Measurements from ENCODE around the gene IER3IP1. TPM values are rescaled to one million over a fixed set of nuclear protein-coding genes. Genes with fewer than 3 reads are reported as not detected.

The IER3IP1 gene
- total RNA-seq: 8.2 and 8.7 TPM in 2 replicates
- total RNA-seq (2013): 12.2 TPM
- polyA plus RNA-seq: 2.4 and 3.2 TPM in 2 replicates
- polyA minus RNA-seq: 3.9 and 18.2 TPM in 2 replicates

- no peaks in the 10 kb centered on the region for H3K9me3 ChIP-seq (ENCODE audit: control extremely low read depth in 1 of 3, control insufficient read depth in 2 of 3, insufficient read depth in 1 of 3, low read length in 2 of 3)
- no peak for TF ChIP-seq EZH2 (IDR thresholded peaks at IDR 0.05; ENCODE audit: borderline replicate concordance, insufficient read depth, low read depth, low read length, poor library complexity, severe bottlenecking)
- TF ChIP-seq CTCF (IDR thresholded peaks at IDR 0.05): no peak
- intact Hi-C loops (cut with micrococcal nuclease): loop anchor here (1.0 to 2.0 kb wide), 3 partner anchors 26 to 755 kb away; partner anchors contain the start of genes HDHD2, KATNAL2 and PIAS2
- no peaks in the 10 kb centered on the region for H3K9me3 Mint-ChIP-seq (ENCODE audit: insufficient read depth)
- peak within 1 kb of the TSS; percentile 85 for H3K9ac ChIP-seq (ENCODE audit: low read length)
- peak; percentile 97 for ATAC-seq (ENCODE audit: low read depth)
- ChIA-PET POLR2A (interaction anchor here (0.9 kb wide), 1 partner anchor 26 kb away, joined by 5 read pairs; the partner anchor contains the start of gene HDHD2), CTCF (no interaction called here)
- peak within 1 kb of the TSS; percentile 74 to 95 (median 91) for H3K4me3 ChIP-seq (ENCODE audit: control extremely low read depth in 1 of 5, extremely low read depth in 1 of 5, insufficient read depth in 1 of 5, low read depth in 2 of 5, low read length in 4 of 5)
- H3K4me1 ChIP-seq (ENCODE audit: control insufficient read depth in 2 of 2, insufficient read depth in 2 of 2, low read length in 2 of 2): peaks cover 14 to 15% of the 10 kb centered on the region in 2 donors
- H4K20me1 ChIP-seq (ENCODE audit: control insufficient read depth, insufficient read depth, low read length, poor library complexity, severe bottlenecking): peaks cover 8% of the 10 kb centered on the region
- H3K36me3 ChIP-seq (replicated peaks in 1 of 2; ENCODE audit: control extremely low read depth in 1 of 2, control insufficient read depth in 1 of 2, extremely low read depth in 1 of 2, insufficient read depth in 2 of 2, low read length in 1 of 2): no peaks in the 10 kb centered on the region
- under 1% methylated on average over 46 of the region's 48 CpGs for WGBS (ENCODE audit: insufficient coverage)
- H3K27ac Mint-ChIP-seq: peak within 1 kb of the TSS; percentile 86
- peak within 1 kb of the TSS; percentile 78 for H3K4me2 ChIP-seq (replicated peaks; ENCODE audit: low read depth, low read length, poor library complexity, severe bottlenecking)
- peak within 1 kb of the TSS; percentile 26 for H3K4me3 Mint-ChIP-seq
- H3K27me3 ChIP-seq (replicated peaks in 1 of 4; ENCODE audit: control extremely low read depth in 1 of 4, control insufficient read depth in 3 of 4, insufficient read depth in 4 of 4, low read length in 3 of 4): peaks cover 0 to 6% (median 0%) of the 10 kb centered on the region in 4 experiments
- peak within 1 kb of the TSS in 1 of 2 donors; percentile 67 for H3K27ac ChIP-seq (ENCODE audit: low read length in 2 of 2)
- H3K27me3 Mint-ChIP-seq: peaks cover 3% of the 10 kb centered on the region
- H3K4me1 Mint-ChIP-seq: peaks cover 7% of the 10 kb centered on the region
- H2AFZ ChIP-seq (ENCODE audit: insufficient read depth, low read depth, low read length, poor library complexity, severe bottlenecking): peak within 1 kb of the TSS; percentile 89
- peak; percentile 92 for DNase-seq
- H3K79me2 ChIP-seq (ENCODE audit: control insufficient read depth, insufficient read depth, low read length): peaks cover 49% of the 10 kb centered on the region
Observed at GRCh38 chr18:47175898-47176575, at the start of gene IER3IP1. TSS of gene IER3IP1 (minus strand) at chr18:47176364. CDS start at chr18:47176277, 87 bp downstream.
